ENCODE results near the gene SLC39A11.
A peak's percentile ranks its signal among the peaks of the same experiment; 100 is the strongest.

The SLC39A11 gene

GRCh38 chr17:72635034-72635635 is 457.4 kb downstream of the SLC39A11 start:
- DNase-seq, result no peak

- no peak for DNase-seq
Observed at GRCh38 chr17:72634621-72635020, 457.9 kb downstream of the SLC39A11 start.

GRCh38 chr17:72631949-72632684 is 460.4 kb downstream of the SLC39A11 start:
- DNase-seq, result no peak

- no peak for DNase-seq
Observed at GRCh38 chr17:72631568-72631948, 460.9 kb downstream of the SLC39A11 start.

GRCh38 chr17:72624652-72625051 is 467.8 kb downstream of the SLC39A11 start:
- no peak for DNase-seq

- no peak for DNase-seq
Observed at GRCh38 chr17:72624226-72624625, 468.3 kb downstream of the SLC39A11 start.

GRCh38 chr17:72622661-72623433 is 469.6 kb downstream of the SLC39A11 start:
- no peak for DNase-seq

- DNase-seq, result no peak
Observed at GRCh38 chr17:72619976-72620650, 472.4 kb downstream of the SLC39A11 start.

- DNase-seq, result peak in 1 of 2 donors; percentile 15
Observed at GRCh38 chr17:72618001-72618509, 474.4 kb downstream of the SLC39A11 start.

- no peak for DNase-seq
Observed at GRCh38 chr17:72617557-72617956, 474.9 kb downstream of the SLC39A11 start.

- DNase-seq, result no peak
Observed at GRCh38 chr17:72616447-72616846, 476.0 kb downstream of the SLC39A11 start.

GRCh38 chr17:72615627-72615991 is 476.9 kb downstream of the SLC39A11 start:
- no peak for DNase-seq

- no peak for DNase-seq
Observed at GRCh38 chr17:72614871-72615626, 477.4 kb downstream of the SLC39A11 start.

GRCh38 chr17:72614476-72614870 is 478.0 kb downstream of the SLC39A11 start:
- DNase-seq, result no peak

GRCh38 chr17:72613806-72614292 is 478.6 kb downstream of the SLC39A11 start:
- peak; percentile 26 to 52 for DNase-seq

- DNase-seq, result no peak
Observed at GRCh38 chr17:72613396-72613795, 479.1 kb downstream of the SLC39A11 start.

GRCh38 chr17:72611172-72611571 is 481.3 kb downstream of the SLC39A11 start:
- no peak for DNase-seq

- DNase-seq, result no peak
Observed at GRCh38 chr17:72609501-72609900, 483.0 kb downstream of the SLC39A11 start.

GRCh38 chr17:72608436-72608835 is 484.1 kb downstream of the SLC39A11 start:
- no peak for DNase-seq

- no peak for DNase-seq
Observed at GRCh38 chr17:72606656-72607055, 485.8 kb downstream of the SLC39A11 start.

GRCh38 chr17:72605543-72605942 is 486.9 kb downstream of the SLC39A11 start:
- no peak for DNase-seq

- DNase-seq, result no peak
Observed at GRCh38 chr17:72604518-72604917, 488.0 kb downstream of the SLC39A11 start.

Data from inflammatory macrophage treated with lipopolysaccharide for 1 hour (primary cell).